ENCODE data around the gene MXRA8.
"Not testable (repeated sequence)": the region's sequence is repeated elsewhere in the genome, so short reads cannot be mapped to it uniquely, and the experiment has no call there.

Gene MXRA8

DNA sequence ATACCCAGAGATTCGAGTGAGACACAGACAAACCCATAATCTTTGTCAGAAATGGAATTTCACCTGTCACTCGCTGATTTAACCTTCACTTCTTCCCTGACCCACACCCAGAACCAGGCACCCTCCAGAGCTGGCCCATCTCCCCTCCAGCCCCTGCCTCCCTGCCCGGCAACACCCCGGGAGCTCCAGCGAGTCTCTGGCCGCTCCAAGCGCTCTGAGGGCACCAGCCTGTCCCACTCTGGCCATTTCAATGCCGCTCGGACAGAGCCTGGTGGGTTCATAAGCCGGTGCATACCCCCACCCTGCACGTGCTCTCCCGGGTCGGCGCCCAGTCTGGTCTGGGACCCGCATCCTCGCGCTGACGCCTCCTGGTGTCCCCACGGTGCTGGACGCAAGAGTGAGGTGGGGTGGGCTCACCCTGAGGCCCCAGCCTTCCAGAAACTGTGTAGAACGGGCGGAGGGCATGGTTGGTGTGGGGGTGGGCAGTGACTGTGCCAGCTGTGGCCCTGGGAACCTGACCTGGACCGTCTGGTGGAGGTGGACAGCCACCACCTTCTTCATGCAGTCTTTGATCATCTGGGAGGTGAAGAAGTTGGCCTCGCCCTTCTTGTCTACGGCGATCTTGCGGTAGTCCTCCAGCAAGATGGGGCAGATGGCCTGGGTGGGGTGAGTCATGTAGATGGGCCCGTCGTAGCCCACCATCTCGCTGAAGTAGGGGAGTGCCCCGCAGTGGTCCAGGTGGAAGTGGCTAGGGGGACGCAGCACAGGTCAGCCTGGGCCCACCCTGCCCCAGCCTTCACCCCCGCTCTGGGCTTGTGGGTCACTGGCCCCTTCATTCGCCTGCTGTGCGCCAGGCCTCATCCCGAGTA, 39.3 kb downstream of the MXRA8 start:
- H3K27me3 ChIP-seq (ENCODE audit: low read length) = no peaks in the 10 kb centered on the region
- peaks cover 42% of the 10 kb centered on the region for H3K79me2 ChIP-seq (ENCODE audit: insufficient read depth, low read length)
- no peak overlapping the region for H3K4me3 ChIP-seq (ENCODE audit: insufficient read depth, low read length, poor library complexity, severe bottlenecking)
- no peak overlapping the region for H3K27ac ChIP-seq (ENCODE audit: low read depth, low read length)
- TF ChIP-seq EZH2phosphoT487 (conservative IDR thresholded peaks at IDR 0.05; ENCODE audit: low read length) = no peak
- TF ChIP-seq, protein P1, sequence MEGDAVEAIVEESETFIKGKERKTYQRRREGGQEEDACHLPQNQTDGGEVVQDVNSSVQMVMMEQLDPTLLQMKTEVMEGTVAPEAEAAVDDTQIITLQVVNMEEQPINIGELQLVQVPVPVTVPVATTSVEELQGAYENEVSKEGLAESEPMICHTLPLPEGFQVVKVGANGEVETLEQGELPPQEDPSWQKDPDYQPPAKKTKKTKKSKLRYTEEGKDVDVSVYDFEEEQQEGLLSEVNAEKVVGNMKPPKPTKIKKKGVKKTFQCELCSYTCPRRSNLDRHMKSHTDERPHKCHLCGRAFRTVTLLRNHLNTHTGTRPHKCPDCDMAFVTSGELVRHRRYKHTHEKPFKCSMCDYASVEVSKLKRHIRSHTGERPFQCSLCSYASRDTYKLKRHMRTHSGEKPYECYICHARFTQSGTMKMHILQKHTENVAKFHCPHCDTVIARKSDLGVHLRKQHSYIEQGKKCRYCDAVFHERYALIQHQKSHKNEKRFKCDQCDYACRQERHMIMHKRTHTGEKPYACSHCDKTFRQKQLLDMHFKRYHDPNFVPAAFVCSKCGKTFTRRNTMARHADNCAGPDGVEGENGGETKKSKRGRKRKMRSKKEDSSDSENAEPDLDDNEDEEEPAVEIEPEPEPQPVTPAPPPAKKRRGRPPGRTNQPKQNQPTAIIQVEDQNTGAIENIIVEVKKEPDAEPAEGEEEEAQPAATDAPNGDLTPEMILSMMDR (IDR thresholded peaks at IDR 0.05; ENCODE audit: insufficient read depth, low read length, poor library complexity, severe bottlenecking) = no peak
- H2AFZ ChIP-seq (ENCODE audit: low read depth, low read length, severe bottlenecking) = no peak overlapping the region
- H3K9me2 ChIP-seq (replicated peaks; ENCODE audit: insufficient read depth, low read length) = no peaks in the 10 kb centered on the region
- H3K9me3 ChIP-seq (ENCODE audit: insufficient read depth, low read length) = no peaks in the 10 kb centered on the region
- no peaks in the 10 kb centered on the region; the same call in 1 of the 2 replicates for H4K20me1 ChIP-seq (ENCODE audit: low read depth, low read length)
- H3K36me3 ChIP-seq (ENCODE audit: low read length) = no peaks in the 10 kb centered on the region
- peaks cover 22% of the 10 kb centered on the region for H3F3A ChIP-seq (ENCODE audit: insufficient read depth)
- H3K9ac ChIP-seq (ENCODE audit: low read length) = no peak overlapping the region
- H3K4me2 ChIP-seq (ENCODE audit: low read depth, low read length, poor library complexity, severe bottlenecking) = no peak overlapping the region

DNA sequence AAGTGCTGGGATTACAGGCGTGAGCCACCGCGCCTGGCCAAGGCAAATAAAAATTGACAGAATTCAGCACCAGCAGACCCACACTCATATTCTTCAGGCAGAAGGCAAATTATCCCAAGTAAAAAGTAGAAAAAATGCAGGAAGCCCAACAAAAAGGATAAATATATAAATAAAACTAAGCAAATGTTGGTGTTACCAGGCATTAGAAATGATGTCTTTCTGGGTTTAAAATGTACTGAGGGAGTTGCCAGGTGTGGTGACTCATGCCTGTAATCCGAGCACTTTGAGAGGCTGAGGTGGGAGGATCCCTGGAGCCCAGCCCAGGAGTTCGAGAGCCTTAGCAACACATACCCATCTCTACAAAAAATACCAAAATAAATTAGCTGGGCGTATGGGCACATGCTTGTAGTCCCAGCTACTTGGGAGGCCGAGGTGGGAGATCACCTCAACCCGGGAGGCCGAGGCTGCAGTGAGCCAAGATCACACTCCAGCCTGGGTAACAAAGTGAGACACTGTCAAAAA, 40.2 kb downstream of the MXRA8 start:
- Histone ChIP-seq H3K79me2 (ENCODE audit: insufficient read depth, low read length) (peaks cover 38% of the 10 kb centered on the region), H3K27ac (ENCODE audit: low read depth, low read length) (no peak overlapping the region), H3K9ac (ENCODE audit: low read length) (no peak overlapping the region), H2AFZ (ENCODE audit: low read depth, low read length, severe bottlenecking) (no peak overlapping the region), H3K4me2 (ENCODE audit: low read depth, low read length, poor library complexity, severe bottlenecking) (no peak overlapping the region), H3K36me3 (ENCODE audit: low read length) (no peaks in the 10 kb centered on the region), H3K9me2 (replicated peaks; ENCODE audit: insufficient read depth, low read length) (no peaks in the 10 kb centered on the region), H4K20me1 (ENCODE audit: low read depth, low read length) (no peaks in the 10 kb centered on the region), H3F3A (ENCODE audit: insufficient read depth) (peaks cover 22% of the 10 kb centered on the region), H3K4me3 (ENCODE audit: insufficient read depth, low read length, poor library complexity, severe bottlenecking) (no peak overlapping the region), H3K9me3 (ENCODE audit: insufficient read depth, low read length) (no peaks in the 10 kb centered on the region), H3K27me3 (ENCODE audit: low read length) (no peaks in the 10 kb centered on the region)
- TF ChIP-seq EZH2phosphoT487 (conservative IDR thresholded peaks at IDR 0.05; ENCODE audit: low read length) = no peak
- TF ChIP-seq, protein P1 (IDR thresholded peaks at IDR 0.05; ENCODE audit: insufficient read depth, low read length, poor library complexity, severe bottlenecking) = no peak

DNA sequence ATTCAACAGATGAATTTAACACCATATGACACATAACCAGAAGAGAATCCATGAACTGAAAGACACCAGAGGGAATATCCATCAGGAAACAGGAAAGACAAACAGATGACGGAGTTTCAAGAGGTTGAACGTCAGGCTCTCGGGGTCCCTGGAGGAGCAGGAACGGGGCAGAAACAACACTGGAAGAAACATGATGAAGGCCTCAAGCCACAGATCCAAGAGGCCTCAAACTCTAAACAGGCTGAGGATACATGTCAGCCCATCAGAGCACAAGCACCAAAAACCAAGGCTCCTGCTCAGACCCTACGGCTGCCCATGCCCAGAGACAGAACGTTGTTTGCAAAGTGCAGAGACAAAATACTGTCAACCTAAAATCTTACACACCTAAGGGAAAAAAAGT, 40.9 kb downstream of the MXRA8 start:
- H3K9me2 ChIP-seq (replicated peaks; ENCODE audit: insufficient read depth, low read length) = no peaks in the 10 kb centered on the region
- no peak overlapping the region for H3K4me3 ChIP-seq (ENCODE audit: insufficient read depth, low read length, poor library complexity, severe bottlenecking)
- H3K9ac ChIP-seq (ENCODE audit: low read length) = no peak overlapping the region
- H3F3A ChIP-seq (ENCODE audit: insufficient read depth) = peaks cover 22% of the 10 kb centered on the region
- H3K27me3 ChIP-seq (ENCODE audit: low read length) = no peaks in the 10 kb centered on the region
- no peaks in the 10 kb centered on the region for H3K9me3 ChIP-seq (ENCODE audit: insufficient read depth, low read length)
- no peak overlapping the region for H3K27ac ChIP-seq (ENCODE audit: low read depth, low read length)
- no peaks in the 10 kb centered on the region for H4K20me1 ChIP-seq (ENCODE audit: low read depth, low read length)
- peaks cover 31% of the 10 kb centered on the region for H3K79me2 ChIP-seq (ENCODE audit: insufficient read depth, low read length)
- H3K36me3 ChIP-seq (ENCODE audit: low read length) = no peaks in the 10 kb centered on the region
- TF ChIP-seq EZH2phosphoT487 (conservative IDR thresholded peaks at IDR 0.05; ENCODE audit: low read length) = no peak
- TF ChIP-seq, protein P1 (IDR thresholded peaks at IDR 0.05; ENCODE audit: insufficient read depth, low read length, poor library complexity, severe bottlenecking) = no peak
- no peak overlapping the region for H2AFZ ChIP-seq (ENCODE audit: low read depth, low read length, severe bottlenecking)
- no peak overlapping the region for H3K4me2 ChIP-seq (ENCODE audit: low read depth, low read length, poor library complexity, severe bottlenecking)

DNA sequence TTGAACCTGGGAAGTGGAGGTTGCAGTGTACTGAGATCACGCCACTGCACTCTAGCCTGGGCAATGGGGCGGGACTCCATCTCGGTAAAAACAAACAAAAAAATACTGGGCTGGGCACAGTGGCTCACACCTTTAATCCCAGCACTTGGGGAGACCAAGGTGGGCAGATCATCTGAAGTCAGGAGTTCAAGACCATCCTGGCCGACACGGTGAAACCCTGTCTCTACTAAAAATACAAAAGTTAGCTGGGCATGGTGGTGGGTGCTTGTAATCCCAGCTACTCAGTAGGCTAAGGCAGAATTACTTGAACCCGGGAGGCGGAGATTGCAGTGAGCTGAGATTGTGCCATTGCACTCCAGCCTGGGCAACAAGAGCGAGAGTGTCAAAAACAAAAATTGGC, 42.2 kb downstream of the MXRA8 start:
- not testable (repeated sequence) for H4K20me1 ChIP-seq (ENCODE audit: low read depth, low read length); H3K4me2 ChIP-seq (ENCODE audit: low read depth, low read length, poor library complexity, severe bottlenecking); H3K9ac ChIP-seq (ENCODE audit: low read length); H3K9me3 ChIP-seq (ENCODE audit: insufficient read depth, low read length); H3K9me2 ChIP-seq (replicated peaks; ENCODE audit: insufficient read depth, low read length); H3K27ac ChIP-seq (ENCODE audit: low read depth, low read length); H2AFZ ChIP-seq (ENCODE audit: low read depth, low read length, severe bottlenecking); H3K4me3 ChIP-seq (ENCODE audit: insufficient read depth, low read length, poor library complexity, severe bottlenecking); H3K27me3 ChIP-seq (ENCODE audit: low read length); H3K36me3 ChIP-seq (ENCODE audit: low read length)
- Histone ChIP-seq H3K79me2 (ENCODE audit: insufficient read depth, low read length) (peaks cover 21% of the 10 kb centered on the region), H3F3A (ENCODE audit: insufficient read depth) (peaks cover 22% of the 10 kb centered on the region)
